Measurements from ENCODE around the gene SEMA6B.
A peak's percentile ranks its signal among the peaks of the same experiment; 100 is the strongest.

The SEMA6B gene

DNA sequence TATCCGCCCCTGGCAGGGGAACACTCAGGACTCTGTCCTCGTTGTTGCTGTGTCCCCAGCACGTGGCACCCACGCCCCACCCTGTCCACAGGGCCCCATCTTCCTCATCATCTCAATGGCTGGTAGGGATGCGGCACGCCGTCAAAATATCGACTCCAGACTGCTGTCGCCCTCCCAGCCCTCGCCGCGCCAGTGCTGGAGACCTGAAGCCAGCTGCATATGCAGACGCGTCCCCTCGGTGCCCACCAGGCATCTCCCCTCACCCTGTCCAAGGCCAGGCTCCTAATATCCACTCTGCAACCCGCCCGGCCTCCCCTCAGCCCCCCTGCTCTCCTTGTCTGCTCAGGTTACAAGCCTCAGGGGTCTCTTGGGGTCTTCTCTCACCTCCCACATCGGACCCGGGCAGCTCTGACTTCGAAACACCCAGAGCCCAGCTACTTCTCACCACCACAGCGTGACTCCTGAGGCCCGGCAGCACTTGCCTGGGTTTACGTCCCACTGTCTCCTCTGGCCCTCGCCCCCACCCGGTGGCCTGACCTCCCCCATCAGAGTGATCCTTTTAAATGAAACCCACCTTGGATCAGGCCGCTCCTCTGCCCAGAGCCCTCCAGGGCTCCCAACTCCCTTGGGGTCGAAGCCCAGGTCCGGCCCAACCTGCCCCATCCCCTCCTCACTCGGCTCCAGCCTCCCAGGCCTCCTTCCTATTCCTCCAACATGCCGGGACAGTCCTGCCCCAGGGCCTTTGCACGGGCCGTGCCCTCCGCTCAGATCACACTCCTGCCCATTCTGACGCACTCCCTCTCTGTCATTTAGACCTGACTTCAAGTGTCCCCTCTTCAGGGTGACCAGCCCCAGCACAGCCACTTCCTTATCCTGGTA is 53.7 kb downstream of the SEMA6B start:
- no peak for DNase-seq

DNA sequence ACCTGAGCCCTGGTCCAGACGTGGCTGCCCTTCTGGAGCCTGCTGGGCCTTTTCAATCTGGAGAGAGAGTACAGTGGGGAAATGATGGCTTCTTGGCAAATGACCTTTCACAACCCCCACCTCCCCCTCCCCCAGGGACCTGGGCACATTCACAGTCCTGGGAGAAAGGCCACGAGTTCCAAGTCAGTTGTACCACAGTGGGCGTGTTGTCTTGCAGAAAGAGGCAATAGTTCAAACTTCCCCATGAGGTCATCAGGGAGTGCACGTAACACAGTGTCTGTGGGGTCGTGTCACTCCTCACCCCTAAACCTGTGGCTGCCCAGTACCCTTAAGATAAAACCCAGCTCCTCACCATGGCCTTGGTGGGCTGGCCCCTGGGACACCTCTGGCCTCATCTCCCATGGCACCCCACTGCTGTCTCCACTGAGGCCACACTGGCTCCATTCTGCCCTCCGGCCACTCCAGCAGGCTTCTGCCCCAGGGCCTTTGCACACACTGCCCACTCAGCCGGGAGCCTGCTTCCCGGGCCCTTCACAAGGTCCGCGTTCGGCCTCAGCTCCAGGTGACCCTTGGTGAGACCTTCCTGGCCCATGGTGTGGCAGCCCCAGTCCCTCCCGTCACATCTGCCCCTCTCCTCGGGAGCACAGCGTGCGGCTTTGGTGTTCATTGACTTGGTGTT is 54.5 kb downstream of the SEMA6B start:
- DNase-seq: no peak

DNA sequence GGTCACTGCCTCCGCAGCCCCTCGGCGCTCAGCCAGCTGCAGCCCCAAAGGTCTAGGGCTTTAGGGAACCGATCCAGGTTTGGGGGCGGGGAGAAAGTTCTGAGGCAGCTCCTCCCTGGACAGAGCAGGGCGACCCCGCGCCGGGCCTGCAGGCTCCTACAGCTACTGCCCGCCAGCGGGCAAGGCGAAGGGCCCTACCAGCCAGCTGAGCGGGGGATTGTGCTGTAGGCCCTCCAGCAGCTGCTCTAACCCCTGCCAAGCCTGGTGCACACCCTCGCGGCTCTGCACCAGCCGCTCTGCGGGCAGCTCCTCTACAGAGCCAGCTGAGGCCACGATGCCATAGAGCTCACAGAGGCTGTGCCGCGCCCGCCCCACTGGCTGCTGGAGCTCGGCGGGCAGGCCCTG is 55.2 kb downstream of the SEMA6B start:
- peak; percentile 17 to 26 for DNase-seq

DNA sequence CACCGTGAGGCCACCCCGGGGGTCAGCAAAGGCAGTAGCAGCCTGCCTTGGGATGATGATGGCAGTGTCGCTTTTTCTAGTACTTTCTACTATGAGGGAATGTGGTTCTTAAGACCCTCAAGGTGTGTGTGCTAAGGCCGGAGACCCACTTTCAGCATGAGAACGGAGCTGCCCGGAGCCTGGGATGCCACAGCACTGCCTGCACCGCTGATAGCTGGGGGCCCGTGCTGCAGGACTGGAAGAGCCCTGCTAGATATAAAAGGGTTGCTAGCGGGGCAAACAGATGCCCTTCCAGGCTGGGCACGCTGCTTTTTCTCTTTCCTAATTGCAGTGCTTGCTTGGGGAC is 55.7 kb downstream of the SEMA6B start:
- no peak for DNase-seq

DNA sequence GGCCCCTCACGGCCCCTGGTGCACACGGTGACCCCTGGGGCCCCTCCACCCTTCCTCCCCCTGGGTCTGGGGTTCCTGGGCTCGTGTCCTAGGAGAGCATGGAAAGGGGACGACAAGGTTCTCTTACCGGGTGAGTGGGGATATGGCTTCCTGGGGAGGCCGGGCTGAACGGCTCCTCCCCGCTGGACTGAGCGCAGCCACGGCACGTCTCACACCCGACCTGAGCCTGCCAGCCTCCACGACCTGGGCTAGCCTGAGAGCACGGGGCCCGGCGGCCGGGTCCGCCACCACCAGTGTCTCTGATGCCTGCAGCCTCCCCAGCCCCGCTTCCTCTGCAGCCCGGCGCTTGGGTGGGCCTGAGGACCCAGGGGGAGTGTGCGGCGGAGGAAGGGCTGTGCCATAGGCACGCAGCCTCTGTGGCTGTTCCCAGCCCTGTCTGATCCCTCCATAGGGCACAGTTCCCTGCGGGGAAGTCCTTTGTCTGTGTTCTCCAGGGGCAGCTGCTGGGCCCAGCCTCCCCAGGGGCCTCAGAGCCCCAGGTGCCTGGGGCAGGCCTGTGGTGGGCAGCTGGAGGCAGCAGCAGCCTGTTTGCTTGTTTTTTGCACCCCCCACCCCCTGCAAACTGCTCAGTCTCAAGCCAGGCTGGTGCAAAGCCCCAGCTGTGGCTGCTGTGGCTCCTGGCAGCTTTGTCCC is 56.2 kb downstream of the SEMA6B start:
- DNase-seq: no peak

DNA sequence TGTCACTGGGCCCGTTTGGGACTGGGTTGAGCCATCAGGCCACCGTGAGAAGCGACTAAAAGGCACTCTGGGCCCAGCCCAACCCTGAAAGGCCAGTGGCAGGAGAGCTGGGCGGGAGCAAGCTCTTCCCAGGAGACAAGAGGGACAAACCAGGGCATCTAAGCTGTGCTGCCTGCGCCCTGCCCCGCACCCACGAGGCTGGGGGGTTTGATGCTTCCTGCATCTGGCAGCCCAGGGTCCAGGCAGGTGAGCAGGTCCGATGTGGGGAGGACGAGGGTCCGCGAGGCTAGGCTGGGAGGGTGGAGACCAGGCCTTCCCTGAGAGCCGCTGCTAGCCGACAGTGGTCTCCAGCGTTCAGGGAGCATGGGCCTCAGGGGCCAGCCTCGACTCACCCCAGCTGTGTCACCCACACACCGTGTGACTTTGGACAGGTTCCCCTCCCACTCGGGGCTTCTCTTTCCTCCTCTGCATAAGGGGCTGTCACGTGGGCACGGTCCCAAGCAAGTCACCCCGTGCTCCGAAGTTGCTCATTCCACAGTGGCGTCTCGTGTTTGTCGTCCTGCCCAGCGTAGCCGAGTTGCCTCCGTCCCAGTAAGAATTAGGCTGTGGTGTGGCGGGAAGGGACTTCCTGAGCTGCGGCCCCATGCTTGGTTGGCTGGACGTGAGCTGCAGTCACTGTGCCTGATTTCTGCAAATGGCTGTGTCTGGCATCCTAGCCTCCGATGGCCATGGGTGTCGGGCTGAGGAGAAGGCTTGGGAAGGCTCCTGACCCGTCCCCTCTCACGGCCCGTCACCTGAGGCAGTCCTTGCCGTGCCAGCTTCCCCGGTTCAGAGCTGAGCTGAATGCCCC is 57.0 kb downstream of the SEMA6B start:
- DNase-seq: no peak

DNA sequence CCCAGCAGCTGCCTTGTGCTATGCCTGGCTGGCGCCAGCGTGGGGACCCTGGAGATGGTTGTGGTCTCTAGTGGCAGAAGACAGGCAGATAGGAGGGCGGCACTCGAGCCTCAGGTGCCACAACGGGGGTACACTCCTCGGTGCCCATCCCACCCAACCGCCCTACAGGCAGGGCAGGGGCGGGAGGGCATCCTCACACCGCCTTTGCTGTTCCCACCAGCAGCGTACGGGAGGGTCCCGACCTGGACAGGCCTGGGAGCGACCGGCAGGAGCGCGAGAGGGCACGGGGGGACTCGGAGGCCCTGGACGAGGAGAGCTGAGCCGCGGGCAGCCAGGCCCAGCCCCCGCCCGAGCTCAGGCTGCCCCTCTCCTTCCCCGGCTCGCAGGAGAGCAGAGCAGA is 57.8 kb downstream of the SEMA6B start:
- DNase-seq: no peak

DNA sequence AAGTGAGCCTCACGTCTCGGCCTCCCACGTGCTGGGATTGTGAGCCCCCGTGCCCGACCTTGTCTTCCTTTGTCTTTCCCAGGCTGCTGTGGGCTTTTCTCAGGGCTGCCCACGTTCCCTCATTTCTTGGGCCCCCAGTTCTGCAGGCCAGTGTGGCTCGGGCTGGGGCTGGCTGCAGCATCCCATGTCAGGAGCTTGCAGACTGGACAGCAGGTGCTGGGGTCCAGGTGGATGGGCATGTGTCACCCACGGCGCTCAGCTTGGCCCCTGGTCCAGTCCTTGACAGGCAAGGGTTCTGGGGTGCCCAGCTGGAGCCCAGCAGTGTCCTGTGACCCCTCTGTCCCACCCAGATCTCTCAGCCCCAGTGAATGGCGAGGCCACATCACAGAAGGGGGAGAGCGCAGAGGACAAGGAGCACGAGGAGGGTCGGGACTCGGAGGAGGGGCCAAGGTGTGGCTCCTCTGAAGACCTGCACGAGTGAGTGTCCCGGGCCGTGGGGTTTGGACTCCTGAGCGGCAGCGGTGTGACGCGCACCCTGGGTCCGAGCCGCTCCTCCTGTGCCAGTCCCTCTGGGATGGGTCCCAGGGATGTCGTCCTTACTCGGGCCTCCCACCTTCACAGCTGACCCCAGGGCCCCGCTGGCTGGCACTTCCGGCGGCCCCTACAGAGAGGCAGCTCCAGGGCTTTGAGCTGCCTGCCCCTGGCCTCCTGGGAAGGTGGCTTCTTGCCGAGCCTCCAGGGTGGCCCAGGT is 58.5 kb downstream of the SEMA6B start:
- no peak for DNase-seq

DNA sequence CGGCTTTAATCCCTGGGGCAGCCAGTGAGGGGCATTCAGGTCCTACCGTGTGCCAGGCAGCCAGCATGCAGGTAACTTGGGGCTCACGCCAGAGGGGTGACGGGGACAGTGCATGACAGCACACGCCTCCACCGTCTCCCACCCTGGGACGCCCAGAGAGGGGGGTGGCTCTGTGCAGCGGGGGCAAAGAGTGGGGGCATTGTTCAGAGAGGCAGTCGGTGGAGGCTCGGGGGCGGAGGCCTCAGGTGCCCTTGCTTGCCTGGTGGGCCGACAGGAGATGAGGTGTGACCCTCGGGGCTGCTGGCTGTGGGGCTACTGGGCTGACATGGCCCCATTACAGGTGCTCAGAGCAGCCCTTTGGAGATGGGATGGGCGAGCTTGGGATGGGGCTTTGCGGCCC is 59.6 kb downstream of the SEMA6B start:
- DNase-seq: no peak

DNA sequence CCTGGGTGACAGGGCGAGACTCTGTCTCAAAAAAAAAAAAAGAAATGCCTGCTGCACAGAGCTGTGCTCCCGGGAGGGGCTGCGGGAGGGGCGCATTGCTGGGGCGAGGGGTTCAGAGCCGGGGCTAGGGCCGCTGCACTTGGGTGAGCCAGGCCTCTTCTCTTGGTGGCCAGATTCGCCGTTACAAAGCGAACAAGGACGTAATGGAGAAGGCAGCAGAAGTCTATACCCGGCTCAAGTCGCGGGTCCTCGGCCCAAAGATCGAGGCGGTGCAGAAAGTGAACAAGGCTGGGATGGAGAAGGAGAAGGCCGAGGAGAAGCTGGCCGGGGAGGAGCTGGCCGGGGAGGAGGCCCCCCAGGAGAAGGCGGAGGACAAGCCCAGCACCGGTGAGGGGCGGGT is 60.2 kb downstream of the SEMA6B start:
- no peak for DNase-seq

DNA sequence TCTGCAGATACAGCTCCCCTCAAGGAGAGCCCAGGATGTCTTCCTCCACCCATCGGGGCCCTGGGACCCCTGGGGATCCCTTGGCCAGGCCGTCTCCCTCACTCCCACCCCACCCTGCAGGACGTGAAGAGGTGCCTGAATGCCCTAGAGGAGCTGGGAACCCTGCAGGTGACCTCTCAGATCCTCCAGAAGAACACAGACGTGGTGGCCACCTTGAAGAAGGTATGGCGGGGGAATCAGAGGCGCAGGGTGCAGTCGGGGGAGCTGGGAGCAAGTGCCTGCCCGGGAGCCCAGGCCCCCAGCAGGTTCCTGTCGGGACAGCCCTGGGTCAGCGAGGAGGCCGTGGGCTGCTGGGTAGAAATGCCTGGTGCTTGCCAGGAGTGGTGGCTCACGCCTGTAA is 60.8 kb downstream of the SEMA6B start:
- DNase-seq: no peak

DNA sequence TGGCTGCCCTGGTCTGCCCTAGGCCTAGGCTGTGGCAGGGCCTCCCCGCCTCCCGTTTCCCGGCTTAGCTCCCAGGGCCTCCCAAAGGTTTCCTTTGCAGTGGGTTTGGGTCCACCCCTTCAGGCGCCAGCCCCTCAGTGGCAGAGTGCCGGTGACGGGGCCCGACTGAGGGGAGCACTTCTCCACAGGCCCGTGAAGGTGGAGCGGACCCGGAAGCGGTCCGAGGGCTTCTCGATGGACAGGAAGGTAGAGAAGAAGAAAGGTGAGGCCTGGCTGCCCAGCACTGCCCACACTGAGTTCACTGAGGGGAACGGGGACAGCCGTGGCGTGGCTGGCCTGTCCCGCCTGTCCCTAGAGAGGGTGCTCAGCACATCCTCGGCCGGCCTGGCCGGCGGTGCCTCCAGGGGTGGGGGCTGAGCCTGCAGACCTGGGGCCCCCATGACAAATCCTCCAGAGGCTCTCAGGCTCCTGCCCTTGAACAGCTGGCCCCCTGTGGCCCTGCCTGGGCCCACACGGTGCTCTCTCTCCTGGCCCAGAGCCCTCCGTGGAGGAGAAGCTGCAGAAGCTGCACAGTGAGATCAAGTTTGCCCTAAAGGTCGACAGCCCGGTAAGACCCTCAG is 61.6 kb downstream of the SEMA6B start:
- DNase-seq: no peak

DNA sequence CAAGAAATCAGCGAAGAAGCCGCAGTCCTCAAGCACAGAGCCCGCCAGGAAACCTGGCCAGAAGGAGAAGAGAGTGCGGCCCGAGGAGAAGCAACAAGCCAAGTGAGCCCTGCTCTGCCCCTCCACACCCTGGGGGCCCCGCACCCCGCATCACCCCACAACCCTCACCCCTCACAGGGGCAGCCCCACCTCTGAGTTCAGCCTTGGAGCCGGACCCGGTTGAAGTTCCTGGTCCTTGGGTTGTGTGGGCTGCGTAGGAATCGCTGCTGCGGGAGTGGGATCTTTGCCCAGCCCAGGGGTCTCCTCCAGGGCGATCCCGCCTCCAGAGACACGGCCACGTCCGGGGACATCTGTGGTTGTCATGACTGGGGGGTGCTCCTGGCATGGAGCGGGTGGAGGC is 63.2 kb downstream of the SEMA6B start:
- no peak for DNase-seq

DNA sequence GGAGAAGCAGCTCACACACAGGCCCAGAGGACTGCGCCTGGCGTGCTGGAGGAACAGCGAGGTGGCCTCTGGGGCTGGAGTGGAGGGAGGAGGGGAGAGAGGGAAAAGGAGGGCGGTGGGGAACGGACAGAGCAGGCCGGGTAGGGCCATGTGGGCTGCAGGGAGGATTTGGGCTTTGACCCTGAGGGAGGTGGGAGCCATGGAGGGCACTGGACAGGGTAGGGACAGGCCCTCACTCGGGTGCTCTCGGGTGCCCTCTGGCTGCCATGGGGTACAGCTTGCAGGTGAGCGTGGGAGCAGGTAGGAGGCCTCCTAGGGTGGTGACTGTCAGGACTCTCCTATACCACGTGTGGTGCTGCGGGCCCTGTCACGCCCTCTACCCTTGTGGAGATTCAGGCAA is 64.0 kb downstream of the SEMA6B start:
- DNase-seq: no peak

DNA sequence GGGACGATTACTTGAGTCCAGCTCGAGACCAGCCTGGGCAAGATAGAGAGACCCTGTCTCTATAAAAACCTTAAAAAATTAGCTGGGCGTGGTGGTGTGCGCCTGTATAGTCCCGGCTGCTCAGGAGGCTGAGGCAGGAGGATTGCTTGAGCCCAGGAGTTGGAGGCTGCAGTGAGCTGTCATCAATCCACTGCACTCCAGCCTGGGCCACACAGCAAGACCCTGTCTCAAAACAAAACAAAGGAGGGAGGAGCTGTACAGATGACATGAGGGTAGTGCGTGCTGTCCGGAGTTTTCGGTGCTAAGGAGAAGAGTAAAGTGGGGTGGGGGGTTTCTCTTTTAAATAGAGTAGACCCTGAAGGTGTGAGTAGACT is 64.8 kb downstream of the SEMA6B start:
- DNase-seq: no peak

DNA sequence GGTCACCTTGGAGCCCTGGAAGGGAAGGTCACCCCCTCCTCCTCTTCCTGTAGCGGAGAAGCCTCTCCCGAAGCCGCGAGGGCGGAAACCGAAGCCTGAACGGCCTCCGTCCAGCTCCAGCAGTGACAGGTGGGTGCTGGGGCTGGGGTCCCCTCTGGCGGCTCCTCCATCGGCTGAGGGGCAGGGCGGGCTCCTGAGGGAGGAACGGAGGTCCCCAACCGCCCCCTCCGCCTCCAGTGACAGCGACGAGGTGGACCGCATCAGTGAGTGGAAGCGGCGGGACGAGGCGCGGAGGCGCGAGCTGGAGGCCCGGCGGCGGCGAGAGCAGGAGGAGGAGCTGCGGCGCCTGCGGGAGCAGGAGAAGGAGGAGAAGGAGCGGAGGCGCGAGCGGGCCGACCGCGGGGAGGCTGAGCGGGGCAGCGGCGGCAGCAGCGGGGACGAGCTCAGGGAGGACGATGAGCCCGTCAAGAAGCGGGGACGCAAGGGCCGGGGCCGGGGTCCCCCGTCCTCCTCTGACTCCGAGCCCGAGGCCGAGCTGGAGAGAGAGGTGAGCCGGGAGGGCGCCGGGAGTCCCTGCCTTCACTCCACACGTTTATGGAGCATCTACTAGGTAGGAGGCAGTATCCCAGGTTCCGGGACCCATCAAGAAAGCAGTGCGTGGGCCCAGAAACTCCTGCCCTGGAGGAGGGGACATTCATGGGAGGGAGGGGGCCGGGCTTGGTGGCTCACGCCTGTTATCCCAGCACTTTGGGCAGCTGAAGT is 65.4 kb downstream of the SEMA6B start:
- no peak for DNase-seq

DNA sequence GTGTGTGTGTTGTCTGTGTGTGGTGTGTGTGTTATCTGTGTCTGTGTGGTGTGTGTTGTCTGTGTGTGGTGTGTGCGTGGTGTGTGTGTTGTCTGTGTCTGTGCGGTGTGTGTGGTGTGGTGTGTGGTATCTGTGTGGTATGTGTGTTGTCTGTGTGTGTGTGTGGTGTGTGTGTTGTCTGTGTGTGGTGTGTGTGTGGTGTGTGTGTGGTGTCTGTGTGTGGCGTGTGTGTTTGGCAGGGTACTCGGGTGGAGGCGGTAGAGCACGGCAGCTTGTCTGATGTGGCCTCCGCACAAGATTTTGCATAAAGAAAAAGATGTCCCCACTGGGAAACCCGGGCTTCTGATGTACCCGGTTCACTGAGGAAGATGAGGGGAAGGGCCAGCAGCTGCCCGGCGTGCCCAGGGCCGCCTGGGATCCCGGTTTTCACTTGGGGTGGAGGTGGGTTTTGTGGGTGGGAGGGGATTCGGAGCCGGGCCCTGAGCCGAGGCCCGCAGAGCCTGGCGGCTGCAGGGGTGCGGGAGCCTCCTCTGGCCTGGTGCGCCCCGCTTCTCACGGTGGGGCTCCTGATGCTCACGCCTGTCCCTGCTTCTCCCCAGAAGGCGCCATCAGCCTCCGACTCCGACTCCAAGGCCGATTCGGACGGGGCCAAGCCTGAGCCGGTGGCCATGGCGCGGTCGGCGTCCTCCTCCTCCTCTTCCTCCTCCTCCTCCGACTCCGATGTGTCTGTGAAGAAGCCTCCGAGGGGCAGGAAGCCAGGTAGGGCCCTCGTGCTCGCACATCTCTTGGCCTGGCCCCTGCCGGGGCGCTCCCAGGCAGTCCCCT is 66.2 kb downstream of the SEMA6B start:
- DNase-seq: no peak

Measured in hippocampal formation (tissue), 2 donors.